HepG2 (cell line): ENCODE measurements around the gene ZBTB17. TPM values are rescaled to one million over a fixed set of nuclear protein-coding genes. Genes with fewer than 3 reads are reported as not detected.

Experiments used
- ISX ChIP-seq: sonication (generic); formaldehyde crosslinking; conservative IDR thresholded peaks from 2 replicates; pipeline ENCODE4 v1.5.0; 2020; ENCODE audit warnings: missing genetic modification reagents
- KIAA2018 ChIP-seq: sonication (generic); formaldehyde crosslinking; IDR thresholded peaks from 2 replicates; pipeline ENCODE4 v1.5.0; 2020; ENCODE audit warnings: mild to moderate bottlenecking, missing genetic modification reagents, borderline replicate concordance
- PHF5A ChIP-seq: IDR thresholded peaks from one replicate; pipeline ENCODE4 v1.6.1; 2018; ENCODE audit warnings: low read depth, missing genetic modification reagents; ENCODE audit not compliant: unreplicated experiment
- ZBTB40 ChIP-seq, 2 experiments: fragments of 450-650 bp in 1 of 2; sonication (generic) in 1 of 2; formaldehyde crosslinking in 1 of 2; IDR thresholded peaks; 2 replicates each; pipeline versions ENCODE4 v1.6.1 to v1.8.0; 2016 to 2022; ENCODE audit warnings: antibody characterized with exemption in 1 of 2, mild to moderate bottlenecking in 1 of 2, missing genetic modification reagents in 1 of 2
- polyA plus RNA-seq, 8 experiments: library from polyadenylated mRNA; depleted of rRNA in 3 of 8; stranded (reverse) in 7 of 8; unstranded in 1 of 8; fragments of >200 nt; fragmentation: Illumina TruSeq in 4 of 8; extraction: Trizol in 4 of 8; gene quantifications; 2 replicates each; pipeline versions ENCODE4 v1.2.1 to v1.2.3, GENCODE V29; 2011 to 2016; ENCODE audit warnings: low read depth in 4 of 8, missing spikeins in 1 of 8, mixed read lengths in 1 of 8; ENCODE audit not compliant: insufficient read depth in 1 of 8
- total RNA-seq, 5 experiments: library from RNA; depleted of rRNA; stranded (reverse); fragments of >200 nt; fragmentation: Illumina TruSeq; extraction: Trizol; gene quantifications; 2 replicates each; pipeline ENCODE4 v1.2.3, GENCODE V29; 2016; ENCODE audit warnings: low read depth in 1 of 5
- TF ChIP-seq, protein P1 (sequence below): sonication (generic); formaldehyde crosslinking; IDR thresholded peaks from 2 replicates; pipeline ENCODE4 v1.5.1; 2020; ENCODE audit warnings: mild to moderate bottlenecking, missing genetic modification reagents, moderate library complexity

Gene ZBTB17
- total and polyA plus RNA-seq, 2 of the 13 experiments (the other 11 are each of a cell fraction or from before 2014, with no cell fraction given), result 16.7 to 17.0 TPM

DNA sequence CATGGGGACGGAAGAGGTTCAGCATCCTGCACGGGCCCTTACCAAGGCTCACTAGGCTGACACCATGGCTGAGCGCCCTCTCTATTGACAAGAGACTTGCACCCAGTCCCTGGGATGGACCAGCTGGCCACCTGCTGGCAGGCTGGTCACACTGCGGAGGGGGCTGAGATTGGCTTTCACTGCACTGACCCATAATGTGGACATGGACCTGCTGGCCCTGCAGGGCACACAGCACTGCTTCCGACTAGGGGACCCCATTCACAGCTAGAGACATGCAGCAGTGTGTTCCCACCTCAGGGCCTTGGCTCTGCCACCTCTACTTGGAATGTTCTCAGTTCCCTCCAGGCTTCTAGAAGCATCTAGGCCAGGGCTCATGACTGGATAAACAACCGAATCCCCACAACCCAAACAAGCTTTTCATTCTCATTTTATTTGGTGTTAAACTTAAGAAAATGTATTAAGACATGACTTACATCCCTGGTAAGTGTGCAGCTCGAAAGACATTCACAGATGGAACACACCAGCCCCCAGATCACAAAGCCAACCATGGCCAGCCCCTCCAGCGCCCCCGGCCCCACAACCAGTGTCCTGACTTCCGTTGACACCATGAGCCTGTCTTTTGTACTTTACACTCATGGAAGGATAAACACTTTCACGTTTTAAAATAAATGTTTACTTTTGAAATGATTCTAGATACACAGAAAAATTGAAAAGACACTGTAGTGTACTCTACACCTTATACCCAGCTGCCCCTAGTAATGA lies 18.9 kb upstream of the ZBTB17 start (continued):
- TF ChIP-seq ZBTB40 (IDR thresholded peaks at IDR 0.05), result no peak
- no peak for TF ChIP-seq ZBTB40 (CRISPR knock-in tag; IDR thresholded peaks at IDR 0.05)
- TF ChIP-seq PHF5A (CRISPR knock-in tag), result peak; percentile 65
- TF ChIP-seq, protein P1, sequence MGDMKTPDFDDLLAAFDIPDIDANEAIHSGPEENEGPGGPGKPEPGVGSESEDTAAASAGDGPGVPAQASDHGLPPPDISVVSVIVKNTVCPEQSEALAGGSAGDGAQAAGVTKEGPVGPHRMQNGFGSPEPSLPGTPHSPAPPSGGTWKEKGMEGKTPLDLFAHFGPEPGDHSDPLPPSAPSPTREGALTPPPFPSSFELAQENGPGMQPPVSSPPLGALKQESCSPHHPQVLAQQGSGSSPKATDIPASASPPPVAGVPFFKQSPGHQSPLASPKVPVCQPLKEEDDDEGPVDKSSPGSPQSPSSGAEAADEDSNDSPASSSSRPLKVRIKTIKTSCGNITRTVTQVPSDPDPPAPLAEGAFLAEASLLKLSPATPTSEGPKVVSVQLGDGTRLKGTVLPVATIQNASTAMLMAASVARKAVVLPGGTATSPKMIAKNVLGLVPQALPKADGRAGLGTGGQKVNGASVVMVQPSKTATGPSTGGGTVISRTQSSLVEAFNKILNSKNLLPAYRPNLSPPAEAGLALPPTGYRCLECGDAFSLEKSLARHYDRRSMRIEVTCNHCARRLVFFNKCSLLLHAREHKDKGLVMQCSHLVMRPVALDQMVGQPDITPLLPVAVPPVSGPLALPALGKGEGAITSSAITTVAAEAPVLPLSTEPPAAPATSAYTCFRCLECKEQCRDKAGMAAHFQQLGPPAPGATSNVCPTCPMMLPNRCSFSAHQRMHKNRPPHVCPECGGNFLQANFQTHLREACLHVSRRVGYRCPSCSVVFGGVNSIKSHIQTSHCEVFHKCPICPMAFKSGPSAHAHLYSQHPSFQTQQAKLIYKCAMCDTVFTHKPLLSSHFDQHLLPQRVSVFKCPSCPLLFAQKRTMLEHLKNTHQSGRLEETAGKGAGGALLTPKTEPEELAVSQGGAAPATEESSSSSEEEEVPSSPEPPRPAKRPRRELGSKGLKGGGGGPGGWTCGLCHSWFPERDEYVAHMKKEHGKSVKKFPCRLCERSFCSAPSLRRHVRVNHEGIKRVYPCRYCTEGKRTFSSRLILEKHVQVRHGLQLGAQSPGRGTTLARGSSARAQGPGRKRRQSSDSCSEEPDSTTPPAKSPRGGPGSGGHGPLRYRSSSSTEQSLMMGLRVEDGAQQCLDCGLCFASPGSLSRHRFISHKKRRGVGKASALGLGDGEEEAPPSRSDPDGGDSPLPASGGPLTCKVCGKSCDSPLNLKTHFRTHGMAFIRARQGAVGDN (CRISPR knock-in tag), result peak; percentile 80
- no peak for TF ChIP-seq ISX (CRISPR knock-in tag)
- TF ChIP-seq KIAA2018 (CRISPR knock-in tag), result no peak
